K562 (cell line): ENCODE results near the gene FN1. TPM values are rescaled to one million over a fixed set of nuclear protein-coding genes. Genes with fewer than 3 reads are reported as not detected.

Source experiments
- ATAC-seq: fragments of 200-7000 bp; cut with Tn5 transposase; 3 replicates; pipeline ENCODE4 v1.9.1; 2020; ENCODE audit warnings: moderate library complexity
- BruUV-seq: library from RNA; stranded (reverse); fragments of 400-500 nt; replicated peaks from 2 replicates; lab custom pipeline; 2021; lab: Mats Ljungman, UMichigan
- CTCF ChIA-PET: fragments of 300-600 bp; formaldehyde crosslinking; extraction: SDS; loops from one replicate; lab custom pipeline; 2021; ENCODE audit warnings: low intra/inter-chr PET ratio; lab: Yijun Ruan, JAX
- POLR2A ChIA-PET: fragments of 300-600, 350-650 bp; sonication (Branson Sonifier 250); formaldehyde crosslinking; extraction: SDS; loops from one replicate; lab custom pipeline; 2021; ENCODE audit warnings: antibody characterized with exemption, inconsistent platforms; lab: Yijun Ruan, JAX
- DNase-seq, 4 experiments: peaks; one replicate each; pipeline versions ENCODE4 v3.0.0 to v3.0.0-alpha.2; 2011 to 2018; ENCODE audit warnings: low spot score in 3 of 4, mixed read lengths in 3 of 4; ENCODE audit errors: extremely low read depth in 1 of 4
- FAIRE-seq: peaks from 2 replicates; lab custom pipeline; 2011; peaks lifted over from hg19 to GRCh38; lab: Jason Lieb, UNC
- H2AFZ ChIP-seq: 2 replicates; pipeline ENCODE4 v1.6.0; 2011; ENCODE audit warnings: low read depth, low read length, control low read depth, inconsistent platforms
- H3K27ac ChIP-seq: fragments of 200-600 bp; 3 replicates; pipeline ENCODE4 v1.8.0; 2011; ENCODE audit warnings: low read depth, mild to moderate bottlenecking, control low read depth, inconsistent platforms, low read length, moderate library complexity, mixed read lengths; ENCODE audit errors: extremely low read depth
- H3K27me3 ChIP-seq, 2 experiments: fragments of 300-600 bp in 1 of 2; 2 replicates in 1 of 2; 3 replicates in 1 of 2; pipeline versions ENCODE4 v1.6.0 to v1.8.0; 2011; ENCODE audit warnings: inconsistent platforms in 2 of 2, low read length in 2 of 2, mild to moderate bottlenecking in 1 of 2, mixed read lengths in 1 of 2, moderate library complexity in 1 of 2; ENCODE audit not compliant: control insufficient read depth in 2 of 2, insufficient read depth in 2 of 2
- H3K36me3 ChIP-seq: fragments of 300-600 bp; 3 replicates; pipeline ENCODE4 v1.8.0; 2011; ENCODE audit warnings: mild to moderate bottlenecking, low read length, inconsistent platforms; ENCODE audit not compliant: control insufficient read depth, insufficient read depth
- H3K4me1 ChIP-seq, 2 experiments: fragments of 200-600 bp in 1 of 2; replicated peaks in 1 of 2; 2 replicates in 1 of 2; 3 replicates in 1 of 2; pipeline versions ENCODE4 v1.5.1 to v1.8.0; 2011; ENCODE audit warnings: inconsistent platforms in 2 of 2, low read length in 2 of 2, mild to moderate bottlenecking in 1 of 2, mixed read lengths in 1 of 2, moderate library complexity in 1 of 2; ENCODE audit not compliant: control insufficient read depth in 2 of 2, insufficient read depth in 2 of 2
- H3K4me2 ChIP-seq: 2 replicates; pipeline ENCODE4 v1.6.1; 2011; ENCODE audit warnings: low read length, control low read depth, inconsistent platforms, mixed read lengths; ENCODE audit not compliant: insufficient read depth
- H3K4me3 ChIP-seq: fragments of 200-600 bp; sonication (generic), shearing (Covaris generic); 2 replicates; pipeline ENCODE4 v1.5.1; 2016; ENCODE audit warnings: control low read depth, inconsistent platforms
- H3K79me2 ChIP-seq: fragments of 200-600 bp; 3 replicates; pipeline ENCODE4 v1.8.0; 2011; ENCODE audit warnings: low read length, inconsistent platforms; ENCODE audit not compliant: control insufficient read depth, insufficient read depth
- H3K9ac ChIP-seq, 2 experiments: 2 replicates each; pipeline versions ENCODE4 v1.6.0 to v1.6.1; 2011; ENCODE audit warnings: low read depth in 2 of 2, low read length in 2 of 2, control low read depth in 1 of 2, inconsistent platforms in 1 of 2, mild to moderate bottlenecking in 1 of 2, mixed read lengths in 1 of 2; ENCODE audit not compliant: insufficient read depth in 1 of 2
- H3K9me1 ChIP-seq: one replicate; pipeline ENCODE4 v1.6.0; 2011; ENCODE audit warnings: inconsistent platforms, mild to moderate bottlenecking, low read length, moderate library complexity; ENCODE audit not compliant: control insufficient read depth, insufficient read depth
- H3K9me3 ChIP-seq: replicated peaks from 2 replicates; pipeline ENCODE4 v1.5.1; 2011; ENCODE audit warnings: low read depth, low read length, inconsistent platforms; ENCODE audit not compliant: control insufficient read depth, insufficient read depth
- H4K20me1 ChIP-seq: replicated peaks from 2 replicates; pipeline ENCODE4 v1.6.1; 2011; ENCODE audit warnings: low read length, inconsistent platforms, mixed read lengths; ENCODE audit not compliant: control insufficient read depth, insufficient read depth
- BRCA1 ChIP-seq, 2 experiments: fragments of 450-650 bp in 1 of 2; sonication (generic) in 1 of 2; formaldehyde crosslinking in 1 of 2; IDR thresholded peaks; 2 replicates each; pipeline versions ENCODE4 v1.5.0 to v1.6.1; 2017 to 2020; ENCODE audit warnings: mild to moderate bottlenecking in 1 of 2, missing genetic modification reagents in 1 of 2
- HOMEZ ChIP-seq: fragments of 250-450 bp; sonication (Bioruptor Pico); IDR thresholded peaks from 2 replicates; pipeline ENCODE4 v1.4.0; 2020; ENCODE audit warnings: mild to moderate bottlenecking, moderate library complexity
- KDM4B ChIP-seq, 2 experiments: fragments of 450-650 bp in 1 of 2; sonication (generic) in 1 of 2; IDR thresholded peaks; 2 replicates each; pipeline ENCODE4 v1.6.1; 2016 to 2017; ENCODE audit warnings: borderline replicate concordance in 2 of 2, antibody characterized with exemption in 1 of 2, low read depth in 1 of 2, mild to moderate bottlenecking in 1 of 2
- LARP7 ChIP-seq: fragments of 450-650 bp; IDR thresholded peaks from 2 replicates; pipeline ENCODE4 v1.6.1; 2016
- SRSF1 ChIP-seq: fragments of 200-400 bp; formaldehyde crosslinking; IDR thresholded peaks from 2 replicates; pipeline ENCODE4 v1.6.1; 2017; ENCODE audit warnings: mild to moderate bottlenecking, low read depth, low read length, moderate library complexity
- WGBS: fragments of 100-300 bp; shearing (Covaris generic); methylation state at CpG from one replicate; pipeline ENCODE4 v1.1.6; 2016; ENCODE audit warnings: low coverage, mixed read lengths; ENCODE audit not compliant: insufficient coverage; ENCODE audit errors: missing lambda C conversion rate; 5-methylcytosine and 5-hydroxymethylcytosine counted together
- in situ Hi-C: fragments of 300-500 bp; cut with MboI; formaldehyde crosslinking; loops from 4 replicates; pipeline ENCODE4 v1.15.0; 2018; ENCODE audit warnings: inconsistent platforms, mixed read lengths
- intact Hi-C: fragments of 100-400 bp; cut with micrococcal nuclease; formaldehyde crosslinking; loops from 2 replicates; pipeline ENCODE4 v1.14.2; 2022
- polyA plus RNA-seq, 8 experiments: library from polyadenylated mRNA; depleted of rRNA in 4 of 8; stranded (reverse) in 5 of 8; unstranded in 3 of 8; fragments of >200 nt; fragmentation: Nextera tagmentation in 2 of 8; fragmentation: Illumina TruSeq in 1 of 8; extraction: Ambion mirVana in 2 of 8; extraction: Trizol in 1 of 8; gene quantifications; 2 replicates each; pipeline versions ENCODE4 v1.2.1 to v1.2.3, GENCODE V29; 2011 to 2014; ENCODE audit warnings: inconsistent platforms in 1 of 8, missing spikeins in 1 of 8
- total RNA-seq, 7 experiments: library from RNA; depleted of rRNA in 6 of 7; stranded (reverse); fragments of >200 nt in 6 of 7; fragmentation: Illumina TruSeq in 2 of 7; extraction: Trizol in 2 of 7; gene quantifications; 2 replicates each; pipeline versions ENCODE4 v1.2.1 to v1.2.3, GENCODE V29; 2011 to 2021; ENCODE audit warnings: low replicate concordance in 1 of 7

The FN1 gene
- total and polyA plus RNA-seq, 9 of the 15 experiments (the other 6 are each of a cell fraction or from before 2014, with no cell fraction given) = 7.4 to 19.1 (median 11.2) TPM

DNA sequence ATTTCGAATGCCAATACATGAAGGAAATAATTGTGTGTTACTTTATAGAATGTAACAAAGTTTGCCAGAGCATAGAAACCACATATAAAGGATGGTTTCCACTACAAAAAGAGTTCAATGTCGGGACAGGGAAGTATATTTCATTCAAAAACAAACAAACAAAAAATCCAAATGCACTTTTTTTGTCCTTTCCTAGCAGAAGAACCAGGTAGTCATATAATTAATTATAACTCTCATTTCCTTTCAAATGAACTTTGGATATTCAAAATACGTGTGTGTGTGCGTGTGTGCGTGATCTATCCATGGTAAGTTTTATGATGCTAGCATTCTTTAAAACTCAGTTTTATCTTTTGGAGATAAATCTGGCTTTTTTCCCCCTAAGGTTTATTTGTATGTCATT is 8.3 kb downstream of the FN1 start:
- Histone ChIP-seq H3K27ac (no peak overlapping the region), H3K4me1 (peaks cover 0 to 2% of the 10 kb centered on the region in 2 experiments; a peak in 1 of 5 replicates), H3K9ac (no peak overlapping the region), H3K4me2 (no peak overlapping the region), H3K36me3 (no peaks in the 10 kb centered on the region), H3K4me3 (no peak overlapping the region), H3K9me1 (no peaks in the 10 kb centered on the region), H3K9me3 (no peaks in the 10 kb centered on the region; the same call in 1 of the 2 replicates), H3K79me2 (no peaks in the 10 kb centered on the region), H4K20me1 (no peaks in the 10 kb centered on the region), H2AFZ (no peak overlapping the region), H3K27me3 (no peaks in the 10 kb centered on the region)
- FAIRE-seq (no peak), DNase-seq (no peak), ATAC-seq (no peak)
- ChIA-PET CTCF (no interaction called here), POLR2A (no interaction called here)
- in situ Hi-C loops = no loop called here
- TF ChIP-seq KDM4B (IDR thresholded peaks at IDR 0.05; ENCODE audit: borderline replicate concordance in 2 of 2, low read depth in 1 of 2) = no peak
- TF ChIP-seq SRSF1 = no peak
- TF ChIP-seq HOMEZ (CRISPR knock-in tag) = no peak
- TF ChIP-seq LARP7 = no peak
- TF ChIP-seq BRCA1 (IDR thresholded peaks at IDR 0.05) = no peak
- TF ChIP-seq BRCA1 (CRISPR knock-in tag; IDR thresholded peaks at IDR 0.05) = no peak
- WGBS = 58% methylated on average over 5 of the region's 5 CpGs
- no TSS peak for BruUV-seq
- intact Hi-C loops = no loop called here
